WTC11 (cell line): ENCODE measurements around the gene PTPRN2. TPM values are rescaled to one million over a fixed set of nuclear protein-coding genes. Genes with fewer than 3 reads are reported as not detected.
"Not testable (repeated sequence)": the region's sequence is repeated elsewhere in the genome, so short reads cannot be mapped to it uniquely, and the experiment has no call there.

ENCODE experiments used
- ATAC-seq: fragments of 200-7000 bp; cut with Tn5 transposase; 2 replicates; pipeline ENCODE4 v1.10.0; 2021; ENCODE audit warnings: mild to moderate bottlenecking, moderate library complexity
- CTCF ChIA-PET: fragments of 300-600 bp; sonication (Branson Sonifier 250); formaldehyde crosslinking; loops from one replicate; lab custom pipeline; 2021; ENCODE audit warnings: antibody characterized with exemption; lab: Charles Lee
- POLR2A ChIA-PET: fragments of 350-600 bp; sonication (Branson Sonifier 250); formaldehyde crosslinking; loops from one replicate; lab custom pipeline; 2021; ENCODE audit warnings: antibody characterized with exemption; lab: Charles Lee
- DNase-seq: peaks from one replicate; pipeline ENCODE4 v3.0.0; 2021; ENCODE audit warnings: low spot score
- H3K27ac Mint-ChIP-seq: 2 replicates; pipeline ENCODE4 v1.8.0; 2021; ENCODE audit warnings: mixed read lengths
- H3K27me3 Mint-ChIP-seq: 2 replicates; pipeline ENCODE4 v1.8.0; 2021; ENCODE audit warnings: low read depth, mild to moderate bottlenecking, moderate library complexity, mixed read lengths
- H3K36me3 Mint-ChIP-seq: 2 replicates; pipeline ENCODE4 v1.8.0; 2021; ENCODE audit warnings: mixed read lengths
- H3K4me1 Mint-ChIP-seq: 2 replicates; pipeline ENCODE4 v1.8.0; 2022; ENCODE audit warnings: mixed read lengths
- H3K4me3 Mint-ChIP-seq: 2 replicates; pipeline ENCODE4 v1.8.0; 2021; ENCODE audit warnings: mild to moderate bottlenecking, moderate library complexity, mixed read lengths
- H3K9me3 Mint-ChIP-seq: 2 replicates; pipeline ENCODE4 v1.8.0; 2021; ENCODE audit warnings: mixed read lengths
- CBFB ChIP-seq: sonication (generic); formaldehyde crosslinking; IDR thresholded peaks from 2 replicates; pipeline ENCODE4 v1.8.1; 2022; ENCODE audit warnings: mild to moderate bottlenecking, low read depth, missing genetic modification reagents
- E2F1 ChIP-seq: sonication (generic); formaldehyde crosslinking; IDR thresholded peaks from 2 replicates; pipeline ENCODE4 v1.8.0; 2022; ENCODE audit warnings: mild to moderate bottlenecking, missing genetic modification reagents
- ETV6 ChIP-seq: sonication (generic); formaldehyde crosslinking; IDR thresholded peaks from 2 replicates; pipeline ENCODE4 v1.8.1; 2022; ENCODE audit warnings: mild to moderate bottlenecking, missing genetic modification reagents
- GTF2I ChIP-seq: fragments of 250-450 bp; sonication (Bioruptor Pico); conservative IDR thresholded peaks from 2 replicates; pipeline ENCODE4 v1.4.0; 2021; ENCODE audit warnings: mild to moderate bottlenecking
- JAZF1 ChIP-seq: fragments of 250-450 bp; sonication (Bioruptor Pico); IDR thresholded peaks from 2 replicates; pipeline ENCODE4 v1.9.0; 2021; ENCODE audit warnings: moderate library complexity, mild to moderate bottlenecking, inconsistent platforms
- JUN ChIP-seq: sonication (generic); formaldehyde crosslinking; IDR thresholded peaks from 2 replicates; pipeline ENCODE4 v1.8.0; 2023; ENCODE audit warnings: mild to moderate bottlenecking, missing genetic modification reagents
- NFATC4 ChIP-seq: fragments of 250-450 bp; sonication (Bioruptor Pico); IDR thresholded peaks from 2 replicates; pipeline ENCODE4 v1.9.0; 2021; ENCODE audit warnings: mild to moderate bottlenecking
- NR2C2 ChIP-seq: sonication (generic); formaldehyde crosslinking; IDR thresholded peaks from 2 replicates; pipeline ENCODE4 v1.8.0; 2022; ENCODE audit warnings: mild to moderate bottlenecking, missing genetic modification reagents
- PRRX2 ChIP-seq: fragments of 250-450 bp; sonication (Bioruptor Pico); IDR thresholded peaks from 2 replicates; pipeline ENCODE4 v1.8.0; 2021; ENCODE audit warnings: mild to moderate bottlenecking
- RELA ChIP-seq: sonication (generic); formaldehyde crosslinking; IDR thresholded peaks from 2 replicates; pipeline ENCODE4 v1.8.1; 2022; ENCODE audit warnings: missing genetic modification reagents, mild to moderate bottlenecking, borderline replicate concordance
- SMAD3 ChIP-seq: sonication (generic); formaldehyde crosslinking; IDR thresholded peaks from 2 replicates; pipeline ENCODE4 v1.8.0; 2022; ENCODE audit warnings: missing genetic modification reagents, mild to moderate bottlenecking, borderline replicate concordance
- TCF7 ChIP-seq: sonication (generic); formaldehyde crosslinking; IDR thresholded peaks from 2 replicates; pipeline ENCODE4 v1.8.0; 2022; ENCODE audit warnings: mild to moderate bottlenecking, low read depth, missing genetic modification reagents, moderate library complexity
- USF2 ChIP-seq: sonication (generic); formaldehyde crosslinking; IDR thresholded peaks from 2 replicates; pipeline ENCODE4 v1.8.1; 2023; ENCODE audit warnings: mild to moderate bottlenecking, missing genetic modification reagents, moderate library complexity
- ZNF281 ChIP-seq: sonication (generic); formaldehyde crosslinking; IDR thresholded peaks from 2 replicates; pipeline ENCODE4 v1.8.0; 2023; ENCODE audit warnings: mild to moderate bottlenecking, missing genetic modification reagents
- ZNF416 ChIP-seq: fragments of 250-450 bp; sonication (Bioruptor Pico); IDR thresholded peaks from 2 replicates; pipeline ENCODE4 v1.9.0; 2021; ENCODE audit warnings: mild to moderate bottlenecking, inconsistent platforms
- ZNF671 ChIP-seq: fragments of 250-450 bp; sonication (Bioruptor Pico); IDR thresholded peaks from 2 replicates; pipeline ENCODE4 v1.8.0; 2021; ENCODE audit warnings: mild to moderate bottlenecking
- total RNA-seq: library from RNA; stranded (reverse); gene quantifications from 3 replicates; pipeline ENCODE4 v1.2.3, GENCODE V29; 2021

PTPRN2 gene
- total RNA-seq, 1 experiment from 2014 or later: 4.7 TPM

- CTCF ChIA-PET: interaction anchor here (0.9 kb wide), 1 partner anchor 14 kb away, joined by 4 read pairs; no protein-coding TSS in a partner anchor
- DNase-seq: no peak
- POLR2A ChIA-PET: no interaction called here
These were observed 168.3 kb downstream of the PTPRN2 start for GRCh38 chr7:158419238-158419785.

GRCh38 chr7:158418395-158418794 lies 169.2 kb downstream of the PTPRN2 start:
- POLR2A ChIA-PET: not testable (repeated sequence)

More at GRCh38 chr7:158419238-158419785, 168.3 kb downstream of the PTPRN2 start:
- Mint-ChIP-seq H3K36me3 (peaks cover 15% of the 10 kb centered on the region), H3K9me3 (peaks cover 36% of the 10 kb centered on the region), H3K27ac (no peak overlapping the region), H3K4me1 (peaks cover 6% of the 10 kb centered on the region), H3K4me3 (no peak overlapping the region), H3K27me3 (no peaks in the 10 kb centered on the region; the same call in 1 of the 2 replicates)
- TF ChIP-seq E2F1 (no peak), NR2C2 (CRISPR knock-in tag) (no peak), JUN (CRISPR knock-in tag) (no peak), USF2 (CRISPR knock-in tag) (no peak), ZNF416 (no peak), SMAD3 (CRISPR knock-in tag) (no peak), CBFB (CRISPR knock-in tag) (no peak), ZNF671 (CRISPR knock-in tag) (no peak), ETV6 (CRISPR knock-in tag) (no peak), GTF2I (CRISPR knock-in tag) (no peak), JAZF1 (CRISPR knock-in tag) (no peak)
- ATAC-seq: no peak

GRCh38 chr7:158416283-158416933 lies 171.2 kb downstream of the PTPRN2 start:
- no peak overlapping the region for H3K27ac Mint-ChIP-seq
- peaks cover 9% of the 10 kb centered on the region for H3K4me1 Mint-ChIP-seq
- ChIA-PET POLR2A (no interaction called here), CTCF (no interaction called here)
- no peak for ATAC-seq
- peaks cover 36% of the 10 kb centered on the region for H3K9me3 Mint-ChIP-seq
- H3K4me3 Mint-ChIP-seq: no peak overlapping the region
- H3K27me3 Mint-ChIP-seq: no peaks in the 10 kb centered on the region
- TF ChIP-seq NFATC4: no peak
- peaks cover 15% of the 10 kb centered on the region for H3K36me3 Mint-ChIP-seq
- DNase-seq: no peak

More at GRCh38 chr7:158418395-158418794, 169.2 kb downstream of the PTPRN2 start:
- H3K27ac Mint-ChIP-seq, ATAC-seq, H3K27me3 Mint-ChIP-seq, CTCF ChIA-PET, H3K4me3 Mint-ChIP-seq, H3K4me1 Mint-ChIP-seq, DNase-seq: not testable (repeated sequence)
- peaks cover 36% of the 10 kb centered on the region for H3K9me3 Mint-ChIP-seq
- H3K36me3 Mint-ChIP-seq: peaks cover 15% of the 10 kb centered on the region

- DNase-seq: no peak
- peaks cover 9% of the 10 kb centered on the region for H3K4me1 Mint-ChIP-seq
- no peak for ATAC-seq
- H3K36me3 Mint-ChIP-seq: peaks cover 15% of the 10 kb centered on the region
- CTCF ChIA-PET: interaction anchor here (0.6 to 2.1 kb wide), 8 partner anchors 13 to 1161 kb away, joined by 3 to 7 read pairs (median 3); no protein-coding TSS in a partner anchor
- H3K27me3 Mint-ChIP-seq: no peaks in the 10 kb centered on the region
- POLR2A ChIA-PET: no interaction called here
- TF ChIP-seq PRRX2 (CRISPR knock-in tag) (no peak), RELA (CRISPR knock-in tag) (no peak), TCF7 (CRISPR knock-in tag) (no peak), ZNF416 (no peak), ZNF281 (CRISPR knock-in tag) (no peak)
- no peak overlapping the region for H3K4me3 Mint-ChIP-seq
- H3K27ac Mint-ChIP-seq: no peak overlapping the region
- peaks cover 36% of the 10 kb centered on the region for H3K9me3 Mint-ChIP-seq
These were observed 172.3 kb downstream of the PTPRN2 start for GRCh38 chr7:158415316-158415715.
